ENCODE data around the gene NSUN7.

- TF ChIP-seq POLR2A (IDR thresholded peaks at IDR 0.05) (no peak), CTCF (IDR thresholded peaks at IDR 0.05) (no peak)
Measured at GRCh38 chr4:40755616-40756015, 5.9 kb downstream of the NSUN7 start.

Data from uterus (tissue), 2 donors.